CD4-positive, alpha-beta T cell treated with Interleukin-6 at 100 ng/mL for 8 hours (primary cell): Measurements from ENCODE around the gene SLC37A1.

Experiments
- DNase-seq: peaks from one replicate; pipeline ENCODE4 v3.0.0-alpha.2; 2020; ENCODE audit warnings: mixed read lengths, low spot score

The SLC37A1 gene

DNA sequence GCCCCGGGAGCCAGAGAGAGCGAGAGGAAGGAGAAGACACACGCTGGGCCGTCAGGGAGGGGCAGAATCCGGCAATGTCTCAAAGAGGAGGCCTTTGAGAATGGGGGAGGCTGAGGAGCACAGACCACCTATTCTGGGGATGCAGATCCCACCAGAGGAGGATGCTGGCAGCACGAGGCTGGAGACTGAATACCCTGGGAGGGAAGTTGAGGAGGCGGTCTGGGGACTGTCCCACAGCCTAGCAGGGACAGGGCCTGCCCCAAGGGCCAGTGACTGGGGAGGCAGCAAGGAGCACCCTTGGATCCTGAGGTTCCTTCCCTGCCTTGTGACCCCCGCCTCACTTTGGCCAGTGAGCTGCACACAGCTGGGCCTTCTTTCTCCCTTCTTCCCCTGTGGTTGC, 49.2 kb downstream of the SLC37A1 start:
- no peak for DNase-seq

DNA sequence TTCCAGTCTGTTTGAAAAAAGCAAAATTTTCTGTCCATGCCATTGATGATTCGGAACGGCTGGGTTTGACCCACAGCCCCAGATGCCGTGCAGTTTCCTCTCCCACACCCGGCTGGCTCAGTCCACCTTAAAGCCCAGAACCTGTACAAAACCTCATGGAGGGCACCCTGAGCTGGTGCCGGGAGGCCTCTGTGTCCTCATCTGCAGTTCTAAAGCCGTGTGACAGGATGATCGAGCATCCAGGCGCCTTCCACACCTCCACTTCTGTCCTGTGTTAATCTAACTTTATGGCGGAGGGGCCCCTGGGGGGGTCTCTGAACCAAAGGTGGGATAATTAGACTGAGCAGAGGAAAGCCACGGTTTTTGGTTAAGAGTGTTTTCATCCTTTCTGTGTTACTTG, 49.6 kb downstream of the SLC37A1 start:
- no peak for DNase-seq

DNA sequence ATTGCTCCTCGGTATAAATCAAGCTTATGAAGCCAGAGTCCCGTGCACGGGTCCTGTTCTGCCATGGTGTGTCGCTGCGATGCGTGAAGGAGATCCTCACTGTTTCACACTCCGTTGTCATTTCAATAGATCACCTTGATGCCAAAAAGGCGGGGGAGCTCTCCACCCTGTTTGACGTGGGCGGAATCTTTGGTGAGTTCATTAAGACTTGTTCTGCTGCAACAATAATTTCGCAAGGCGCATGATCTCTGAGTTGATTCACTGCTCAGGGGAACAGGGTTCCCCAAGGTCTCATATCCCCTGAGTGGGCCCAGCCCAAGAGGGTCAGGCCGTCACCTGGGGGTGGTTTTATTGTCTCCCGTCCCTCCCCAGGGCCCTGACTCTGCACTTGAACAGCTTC, 50.0 kb downstream of the SLC37A1 start:
- DNase-seq = no peak

DNA sequence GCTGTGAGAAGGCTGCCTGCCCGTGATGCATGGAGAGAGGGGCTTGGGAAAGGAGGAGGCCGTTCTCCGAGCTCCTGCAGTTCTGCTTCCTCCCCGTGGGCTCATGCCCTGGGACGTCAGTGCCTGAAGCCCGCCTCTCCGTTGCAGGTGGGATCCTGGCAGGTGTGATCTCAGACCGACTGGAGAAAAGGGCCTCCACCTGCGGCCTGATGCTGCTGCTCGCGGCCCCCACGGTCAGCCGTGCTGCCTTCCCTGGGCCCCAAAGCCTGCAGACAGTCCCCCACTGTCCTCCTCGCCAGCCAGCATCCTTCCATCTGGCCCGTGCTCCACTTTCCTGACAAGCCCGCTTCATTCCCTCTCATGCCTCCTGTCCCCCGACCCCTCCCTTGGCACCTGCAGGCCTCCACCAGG, 50.9 kb downstream of the SLC37A1 start:
- no peak for DNase-seq

DNA sequence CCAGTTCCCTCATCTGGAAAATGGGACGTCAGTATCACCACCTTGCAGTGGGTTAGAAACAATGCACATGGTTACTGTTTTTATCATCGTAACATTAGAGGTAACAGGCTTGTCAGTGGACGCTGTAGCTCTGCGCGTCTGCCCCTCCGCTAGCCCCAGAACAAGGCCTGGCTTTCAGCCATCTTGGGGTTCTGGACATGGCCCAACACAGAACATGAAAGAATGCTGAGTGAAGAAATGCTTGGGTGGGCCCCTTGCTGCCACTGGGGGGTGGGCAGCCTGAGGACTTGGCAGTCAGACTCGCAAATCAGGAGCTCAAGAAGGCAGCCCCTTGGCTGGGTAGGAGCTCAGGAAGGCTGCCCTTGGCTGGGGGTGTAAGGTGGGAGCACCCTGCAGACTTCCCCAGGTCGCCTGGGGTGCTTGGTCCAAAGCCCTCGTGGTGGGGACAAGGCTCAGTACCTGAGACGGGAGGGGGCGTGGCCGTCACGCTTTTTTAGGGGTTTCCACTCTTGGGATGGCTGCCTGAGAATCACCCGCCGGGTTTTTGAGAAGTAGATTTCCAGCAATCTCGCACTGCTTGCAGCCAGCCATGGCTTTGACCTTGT, 51.7 kb downstream of the SLC37A1 start:
- no peak for DNase-seq

DNA sequence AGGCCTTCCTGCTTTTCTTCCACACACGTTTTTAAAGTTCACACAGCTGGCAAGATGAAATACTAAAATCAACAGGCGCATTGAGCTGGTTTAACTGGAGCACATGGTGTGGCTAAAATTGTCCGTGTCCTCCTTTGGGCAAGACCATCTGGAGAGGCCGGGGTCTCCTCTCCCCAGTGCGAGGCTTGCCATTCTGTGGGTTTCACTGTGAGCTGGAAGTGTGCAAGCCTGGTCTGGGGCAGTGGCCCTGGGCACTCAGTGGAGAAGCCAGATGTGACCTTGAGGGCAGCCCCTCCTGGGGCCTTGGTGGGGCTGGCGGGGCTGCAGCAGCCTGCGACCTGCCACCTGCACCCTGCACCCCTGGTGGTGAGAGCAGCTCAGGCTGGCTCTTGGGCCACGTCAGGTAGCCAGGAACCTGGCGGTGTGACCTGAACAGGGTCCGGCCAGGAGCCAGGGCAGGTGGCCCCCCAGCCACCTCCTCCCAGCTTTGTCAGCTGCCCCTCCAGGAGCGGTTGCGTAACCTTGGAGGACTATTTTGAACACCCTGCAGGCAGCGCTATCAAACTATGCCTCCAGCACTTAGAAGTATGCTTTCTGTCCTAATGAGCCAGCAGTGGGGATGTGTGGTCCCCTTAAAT, 52.4 kb downstream of the SLC37A1 start:
- DNase-seq = no peak

DNA sequence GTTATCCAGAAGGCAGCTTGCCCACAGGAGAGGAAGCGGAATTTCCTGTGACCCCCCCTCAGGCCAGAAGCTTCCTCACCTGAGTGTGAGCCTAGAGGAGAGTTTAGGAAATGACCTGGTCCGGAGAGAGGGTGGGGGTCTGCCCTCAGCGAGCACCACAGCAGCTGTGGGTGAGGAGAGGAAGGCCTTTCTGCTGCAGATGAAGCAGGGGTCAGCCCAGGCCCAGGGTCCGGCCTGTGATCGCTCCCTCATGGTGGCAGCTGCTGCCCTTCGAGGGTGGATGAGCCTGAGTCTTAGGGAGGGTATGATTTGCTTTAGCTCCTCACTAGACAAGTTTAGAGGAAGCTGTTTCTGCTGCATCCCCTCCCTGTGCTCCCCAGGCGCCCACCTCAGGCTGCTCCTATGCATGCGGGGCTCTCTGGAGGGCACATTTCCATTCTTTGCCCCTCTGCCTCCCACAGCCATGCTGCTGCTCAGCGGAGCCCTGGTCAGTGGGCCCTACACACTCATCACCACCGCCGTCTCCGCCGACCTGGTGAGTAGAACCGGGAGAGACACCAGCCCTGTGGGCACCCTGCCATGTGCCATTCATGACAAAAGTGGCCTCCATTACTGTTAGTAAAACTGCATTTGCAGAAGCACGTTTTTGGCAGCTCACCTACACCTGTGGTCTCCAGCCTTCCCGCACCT, 53.0 kb downstream of the SLC37A1 start:
- DNase-seq = no peak

DNA sequence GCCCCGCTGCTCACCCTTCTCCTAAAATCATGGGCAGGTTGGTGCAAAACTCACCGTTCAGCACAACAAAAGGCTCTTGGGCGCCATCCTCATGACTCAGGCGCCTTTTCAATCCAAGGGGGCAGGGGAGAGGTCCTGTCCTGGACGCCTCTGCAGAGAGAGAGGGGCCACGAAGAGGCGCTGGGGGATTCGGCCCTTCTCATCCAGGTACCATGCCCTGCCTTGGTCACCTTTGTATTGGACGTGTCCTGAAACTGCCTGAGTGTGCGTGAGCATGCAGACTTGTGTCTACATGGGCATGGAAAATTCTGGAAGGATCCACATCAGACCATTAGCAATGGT, 53.5 kb downstream of the SLC37A1 start:
- no peak for DNase-seq

DNA sequence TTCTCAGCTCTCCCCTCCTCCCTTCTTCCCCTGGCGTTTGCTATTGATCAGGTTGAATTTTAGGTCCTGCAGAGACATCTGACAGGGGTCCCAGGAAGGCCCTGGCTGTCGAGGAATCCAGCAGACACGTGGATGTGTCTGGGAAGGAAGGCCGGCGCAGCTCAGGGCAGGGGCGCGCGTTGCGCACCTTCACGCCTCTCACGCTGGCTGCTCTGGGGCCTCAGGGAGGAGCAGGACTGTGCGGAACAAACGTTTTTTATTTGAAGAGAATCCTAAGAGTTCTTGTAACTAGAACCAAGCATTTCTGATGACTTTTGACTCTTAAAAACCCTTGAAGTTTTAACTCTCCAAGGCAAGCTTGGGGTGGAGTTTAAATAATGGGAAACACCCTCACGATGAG, 54.2 kb downstream of the SLC37A1 start:
- no peak for DNase-seq

DNA sequence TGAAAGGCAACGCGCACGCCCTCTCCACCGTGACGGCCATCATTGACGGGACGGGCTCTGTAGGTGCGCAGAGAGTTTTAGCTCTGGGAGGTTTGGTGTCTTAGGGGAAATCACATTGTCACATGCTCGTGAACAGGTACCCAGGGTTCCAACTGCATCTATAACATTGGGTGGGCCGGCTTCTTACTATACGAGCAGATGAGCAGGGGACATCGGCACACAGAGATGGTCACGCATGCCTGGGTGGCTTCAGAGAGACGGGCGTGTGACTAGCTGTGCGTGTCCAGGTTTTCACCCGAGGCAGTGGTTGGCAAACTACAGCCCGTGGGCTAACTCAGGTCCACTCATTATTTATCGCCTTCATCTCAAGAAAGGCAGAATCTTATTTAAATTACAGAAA, 54.7 kb downstream of the SLC37A1 start:
- no peak for DNase-seq

DNA sequence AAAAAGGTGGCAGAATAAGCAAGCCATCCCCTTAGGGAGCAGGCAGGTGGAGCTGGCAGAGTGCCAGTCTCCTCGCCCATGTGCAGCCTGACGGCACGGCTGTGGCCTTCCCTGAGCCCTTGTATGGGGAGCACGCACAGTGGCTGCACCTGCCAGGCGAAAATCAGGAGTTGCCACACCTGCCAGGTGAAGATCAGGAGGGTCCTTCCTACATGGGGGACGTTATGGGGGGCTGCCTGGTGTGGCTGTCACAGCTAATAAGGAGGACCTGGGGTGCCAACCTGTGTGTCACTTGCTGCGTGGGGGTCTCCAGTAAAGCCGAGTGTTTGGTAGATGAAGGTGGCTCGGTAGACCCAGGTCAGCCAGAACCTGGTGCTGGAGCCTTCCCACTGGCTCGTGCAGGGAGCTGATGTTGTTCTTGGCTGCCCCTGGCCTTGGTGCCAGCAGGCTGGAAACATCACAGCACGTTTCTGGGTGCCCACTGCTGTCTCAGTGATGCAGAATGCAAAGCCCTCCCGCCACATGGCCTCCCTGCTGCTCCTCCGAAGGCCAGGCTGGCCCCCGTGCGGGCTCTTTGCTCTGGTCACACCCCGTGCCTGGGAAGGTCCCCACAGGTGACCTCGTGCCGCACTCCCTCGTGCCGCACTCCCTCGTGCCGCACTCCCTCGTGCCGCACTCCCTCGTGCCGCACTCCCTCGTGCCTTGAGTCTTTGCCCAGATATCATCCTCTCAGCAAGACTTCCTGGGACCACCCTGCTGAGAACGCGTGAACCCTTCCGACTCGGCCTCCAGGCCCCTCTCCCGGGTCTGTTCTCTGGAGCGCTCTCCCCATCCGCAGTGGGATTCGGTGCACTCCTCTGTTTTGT, 55.4 kb downstream of the SLC37A1 start:
- DNase-seq = no peak

DNA sequence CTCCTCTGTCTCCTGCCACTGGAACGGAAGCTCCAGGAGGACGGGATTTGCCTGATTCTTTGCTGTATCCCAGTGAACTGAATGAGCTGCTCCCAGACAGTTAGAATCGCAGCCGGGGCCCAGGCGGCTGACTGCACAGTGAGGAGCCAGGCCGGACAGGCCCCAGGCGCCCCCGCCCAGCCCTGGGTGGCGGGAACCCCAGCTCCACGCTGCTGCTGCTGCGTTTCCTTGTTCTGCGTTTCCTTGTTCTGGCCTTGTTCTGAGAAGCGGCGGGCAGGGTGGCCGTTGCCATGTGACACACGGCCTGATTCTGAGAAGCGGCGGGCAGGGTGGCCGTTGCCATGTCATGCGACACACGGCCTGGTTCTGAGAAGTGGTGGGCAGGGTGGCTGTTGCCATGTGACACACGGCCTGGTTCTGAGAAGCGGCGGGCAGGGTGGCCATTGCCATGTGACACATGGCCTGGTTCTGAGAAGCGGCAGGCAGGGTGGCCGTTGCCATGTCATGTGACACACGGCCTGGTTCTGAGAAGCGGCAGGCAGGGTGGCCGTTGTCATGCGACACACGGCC, 56.2 kb downstream of the SLC37A1 start:
- DNase-seq = no peak

DNA sequence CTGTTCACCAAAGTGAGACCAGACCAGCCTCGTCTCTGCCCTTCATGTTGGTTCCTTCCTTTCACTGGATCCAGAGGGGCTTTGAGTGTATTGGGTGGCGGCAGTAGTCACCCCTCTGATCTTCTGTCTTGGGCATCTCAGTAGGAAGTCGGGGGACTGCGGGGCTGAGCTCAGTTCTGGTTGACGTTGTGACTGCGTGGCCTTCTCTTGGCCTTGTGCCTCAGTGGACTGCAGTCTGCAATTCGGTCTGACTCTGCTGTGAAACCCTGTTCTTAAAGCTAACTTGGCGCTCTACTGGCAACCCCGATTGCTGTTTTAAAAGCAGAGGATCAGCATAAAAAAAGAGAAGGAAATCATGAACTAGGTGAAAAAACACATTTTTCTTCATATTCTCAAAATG, 56.7 kb downstream of the SLC37A1 start:
- DNase-seq = no peak

DNA sequence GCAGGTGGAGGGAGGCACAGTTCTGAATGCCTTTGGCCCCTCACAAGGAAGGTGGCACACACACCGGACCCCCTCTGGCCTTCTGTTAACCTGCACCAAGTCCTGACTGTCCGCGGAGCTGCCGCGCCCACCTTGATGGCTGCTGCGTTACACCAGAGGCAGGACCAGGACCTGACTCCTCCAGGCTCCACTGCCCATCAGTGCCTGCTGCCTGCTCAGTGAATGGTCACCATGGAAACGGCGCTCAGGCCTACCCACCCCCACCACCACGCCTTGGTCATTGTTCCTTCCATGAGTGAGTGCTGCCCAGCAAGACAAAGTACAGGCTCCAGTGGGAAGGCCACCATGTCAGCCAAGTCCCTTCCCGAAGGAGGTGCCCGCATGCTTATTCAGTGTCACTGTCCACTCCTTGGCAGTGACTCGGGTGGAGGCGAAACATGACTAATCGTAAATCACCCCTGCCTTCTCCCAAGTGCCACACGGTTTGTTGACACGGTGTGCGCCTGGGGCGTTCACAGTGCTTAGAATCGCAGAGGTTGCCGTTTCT, 57.3 kb downstream of the SLC37A1 start:
- DNase-seq = no peak

DNA sequence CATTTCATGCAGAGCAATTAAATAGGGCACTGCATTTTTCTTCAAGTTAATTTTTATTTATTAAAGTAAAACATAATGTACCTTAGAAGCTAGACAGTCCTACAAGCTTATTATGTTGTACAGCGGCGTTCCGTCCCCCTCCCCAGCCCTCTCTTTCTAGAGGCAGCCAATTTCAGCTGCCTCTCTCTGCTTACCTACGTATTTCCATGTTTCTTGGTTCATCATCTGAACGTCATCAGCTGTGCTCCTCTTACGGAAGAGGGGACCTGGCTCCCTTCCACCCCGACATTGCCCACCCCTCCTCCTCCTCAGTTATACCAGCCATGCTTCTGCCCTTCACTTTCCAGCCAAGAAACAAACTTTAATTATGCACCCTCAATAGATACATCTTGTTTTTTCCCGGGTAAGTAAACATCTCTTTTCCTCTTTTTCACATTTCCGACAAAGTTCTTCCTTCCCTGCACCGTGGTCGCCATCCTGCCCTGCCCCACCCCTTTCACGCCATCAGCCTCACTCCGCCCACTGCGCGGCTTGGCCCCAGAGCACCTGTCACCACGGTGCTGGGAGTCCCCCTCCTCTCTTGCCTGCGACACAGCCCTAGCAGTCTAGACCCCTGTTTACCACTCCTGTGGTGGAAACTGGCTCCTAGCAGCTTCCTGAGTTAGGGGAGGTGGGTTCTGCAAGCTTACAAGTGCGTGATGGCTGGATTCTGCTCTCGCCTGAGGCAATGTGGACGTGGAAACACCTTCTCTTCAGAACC, 57.9 kb downstream of the SLC37A1 start:
- DNase-seq = no peak

DNA sequence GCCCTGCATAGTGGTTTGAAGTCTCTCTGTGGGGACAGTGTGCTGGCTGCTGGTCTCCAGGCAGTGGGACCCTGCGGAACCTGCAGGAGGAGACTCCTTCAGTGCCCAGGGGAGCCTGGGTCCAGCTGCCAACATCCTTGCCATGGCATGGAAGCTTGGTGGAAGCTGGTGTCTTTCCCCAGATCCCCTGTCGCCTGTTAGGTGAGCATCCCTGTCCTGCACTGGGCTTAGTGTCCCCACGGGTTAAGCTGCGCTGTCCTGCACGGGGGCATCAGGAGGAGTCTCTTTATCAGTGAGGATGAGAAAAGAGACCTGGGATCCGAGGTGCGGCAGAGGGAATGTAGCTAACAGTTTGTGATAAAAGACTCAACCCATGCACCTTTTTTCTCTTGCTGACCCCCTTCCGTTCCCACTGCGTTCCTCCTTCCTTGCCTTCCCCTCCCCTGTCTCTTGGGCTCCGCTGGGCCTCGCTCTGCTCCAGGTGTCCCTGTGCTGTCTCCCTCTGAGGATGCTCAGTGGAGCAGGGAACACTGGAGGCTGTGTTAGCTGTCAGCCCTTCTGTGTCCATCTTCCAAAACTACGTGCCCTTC, 59.3 kb downstream of the SLC37A1 start:
- no peak for DNase-seq

DNA sequence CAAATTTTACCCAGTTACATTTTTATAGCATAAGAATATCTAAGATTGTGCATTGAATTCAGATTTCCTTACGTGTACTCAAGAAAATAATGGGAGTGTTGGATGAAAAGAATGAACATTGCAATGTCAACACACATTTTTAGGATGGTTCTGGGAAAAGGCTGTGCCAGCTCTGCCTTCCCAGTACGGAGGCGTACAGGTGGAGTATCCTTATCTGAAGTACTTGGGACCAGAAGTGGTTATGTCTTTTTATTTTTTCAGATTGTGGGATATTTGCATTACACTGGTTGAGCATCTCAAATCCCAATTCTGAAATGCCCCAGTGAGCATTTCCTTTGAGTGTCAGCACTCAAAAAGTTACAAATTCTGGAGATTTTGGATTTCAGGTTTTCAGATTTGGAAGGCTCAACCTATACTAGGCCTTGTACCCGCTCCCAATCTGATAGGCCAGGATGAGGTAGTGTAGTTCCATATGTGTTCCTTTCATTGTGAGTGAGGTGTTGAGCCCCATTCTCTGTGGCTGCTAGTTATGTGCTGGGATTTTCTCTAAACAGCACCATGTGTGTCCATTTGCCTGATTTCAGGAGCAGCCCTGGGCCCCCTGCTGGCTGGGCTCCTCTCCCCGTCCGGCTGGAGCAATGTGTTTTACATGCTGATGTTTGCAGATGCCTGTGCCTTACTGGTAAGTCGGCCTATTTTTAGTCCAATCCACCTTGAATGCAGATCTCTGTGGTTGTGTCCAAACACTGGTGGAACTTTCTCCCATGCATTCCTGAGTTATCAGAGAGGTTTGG, 60.8 kb downstream of the SLC37A1 start:
- DNase-seq = no peak

DNA sequence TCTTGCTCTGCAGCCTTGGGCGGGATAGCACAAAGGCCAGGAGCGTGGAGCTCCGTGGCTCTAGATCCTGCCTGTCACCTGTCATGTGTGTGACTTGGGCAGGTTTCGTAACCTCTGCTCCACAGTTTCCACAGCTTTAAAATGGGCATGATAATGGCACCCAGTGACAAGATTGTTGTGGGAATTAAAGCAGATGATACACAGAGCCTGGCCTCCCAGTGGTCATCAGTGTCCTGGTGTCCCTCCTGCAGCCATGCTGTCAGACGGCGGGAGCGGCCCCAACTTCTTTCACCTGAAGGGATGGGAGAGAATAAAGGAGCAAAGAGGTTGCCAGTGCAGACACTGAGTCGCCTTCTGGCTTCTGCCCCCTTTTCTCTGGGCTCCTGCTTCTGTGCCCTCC, 61.5 kb downstream of the SLC37A1 start:
- no peak for DNase-seq

DNA sequence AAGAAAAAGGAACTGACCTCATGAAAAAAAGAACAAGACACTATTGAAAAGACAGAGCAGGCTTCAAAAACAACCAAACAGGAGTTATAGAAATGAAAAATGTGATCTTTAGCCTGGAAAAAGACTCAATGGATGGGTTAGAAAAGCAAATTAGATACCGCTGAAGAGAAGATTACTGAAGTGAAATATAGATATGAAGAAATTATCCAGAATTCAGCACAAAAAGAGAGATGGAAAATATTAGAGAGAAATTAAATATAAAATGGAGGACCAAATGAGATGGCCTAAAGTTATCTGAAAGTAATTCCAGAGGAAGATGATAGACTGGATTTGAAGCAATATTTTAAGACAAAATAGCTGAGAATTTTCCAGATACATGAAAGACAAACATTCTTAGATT, 63.0 kb downstream of the SLC37A1 start:
- no peak for DNase-seq

DNA sequence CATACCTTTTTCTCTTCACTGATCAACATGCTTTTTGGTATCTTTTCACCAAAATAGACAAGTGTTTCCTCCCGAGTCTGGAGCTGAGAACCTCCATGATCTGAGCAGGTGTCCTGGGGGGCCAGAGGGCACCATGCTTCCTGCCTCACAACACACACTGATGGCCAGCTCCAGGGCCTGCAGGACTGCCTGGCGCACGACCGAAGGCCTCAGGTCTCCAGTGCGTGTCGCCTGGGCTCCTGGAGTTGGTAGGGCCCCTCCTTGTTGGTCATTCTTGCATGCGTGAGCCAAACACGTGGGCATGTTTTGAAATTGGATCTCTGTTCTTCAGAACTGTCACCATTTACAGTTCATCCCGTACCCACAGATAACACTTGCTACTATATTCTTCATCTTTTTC, 64.4 kb downstream of the SLC37A1 start:
- DNase-seq = no peak
